Astrocyte of the cerebellum (primary cell): ENCODE measurements around the gene MLXIP.

Experiments used
- DNase-seq: peaks from one replicate; pipeline ENCODE4 v3.0.0-alpha.2; 2011; ENCODE audit warnings: low read depth
- H3K4me3 ChIP-seq: 2 replicates; pipeline ENCODE4 v1.5.1; 2011; ENCODE audit warnings: mild to moderate bottlenecking, low read depth, low read length, moderate library complexity
- in situ Hi-C: cut with HindIII; loops from 2 replicates; pipeline ENCODE4 v1.10.0; 2017; ENCODE audit warnings: low sequenced_read_pairs
- TF ChIP-seq, protein P1 (sequence below): IDR thresholded peaks from 2 replicates; pipeline ENCODE4 v1.5.1; 2012; ENCODE audit warnings: low read length, low read depth, moderate library complexity, mild to moderate bottlenecking; ENCODE audit errors: missing control alignments

MLXIP gene

DNA sequence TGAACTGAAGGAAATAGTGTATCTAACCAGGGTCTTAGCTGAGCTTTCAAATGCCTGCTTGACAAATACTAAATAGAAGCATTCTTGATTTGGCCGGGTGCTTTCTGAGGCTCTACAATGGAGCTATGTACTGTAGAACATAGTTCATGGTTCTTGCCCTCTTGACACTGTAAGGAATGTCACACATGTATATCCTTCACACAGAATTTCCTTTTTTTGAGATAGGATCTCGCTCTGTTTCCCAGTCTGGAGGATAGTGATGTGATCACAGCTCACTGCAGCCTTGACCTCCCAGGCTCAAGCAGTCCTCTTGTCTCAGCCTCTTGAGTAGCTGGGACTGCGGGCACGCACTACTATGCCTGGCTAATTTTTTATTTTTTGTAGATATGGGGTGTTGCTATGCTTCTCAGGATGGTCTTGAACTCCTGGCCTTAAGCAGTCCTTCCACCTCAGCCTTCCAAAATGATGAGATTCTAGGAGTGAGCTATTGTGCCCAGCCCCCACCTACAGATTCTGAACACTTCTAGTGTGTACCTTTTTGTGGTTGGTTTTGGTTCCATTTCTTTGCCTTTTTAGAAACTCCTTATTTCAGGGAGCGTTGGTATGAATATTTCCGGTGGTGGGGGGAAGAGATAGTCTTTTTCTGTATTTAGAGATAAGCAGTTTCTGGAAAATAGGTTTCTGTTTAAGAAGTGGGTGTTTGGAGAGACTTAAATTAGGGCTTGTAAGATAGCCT, 4.2 kb downstream of the MLXIP start:
- DNase-seq = no peak
- in situ Hi-C loops = no loop called here
- TF ChIP-seq, protein P1, sequence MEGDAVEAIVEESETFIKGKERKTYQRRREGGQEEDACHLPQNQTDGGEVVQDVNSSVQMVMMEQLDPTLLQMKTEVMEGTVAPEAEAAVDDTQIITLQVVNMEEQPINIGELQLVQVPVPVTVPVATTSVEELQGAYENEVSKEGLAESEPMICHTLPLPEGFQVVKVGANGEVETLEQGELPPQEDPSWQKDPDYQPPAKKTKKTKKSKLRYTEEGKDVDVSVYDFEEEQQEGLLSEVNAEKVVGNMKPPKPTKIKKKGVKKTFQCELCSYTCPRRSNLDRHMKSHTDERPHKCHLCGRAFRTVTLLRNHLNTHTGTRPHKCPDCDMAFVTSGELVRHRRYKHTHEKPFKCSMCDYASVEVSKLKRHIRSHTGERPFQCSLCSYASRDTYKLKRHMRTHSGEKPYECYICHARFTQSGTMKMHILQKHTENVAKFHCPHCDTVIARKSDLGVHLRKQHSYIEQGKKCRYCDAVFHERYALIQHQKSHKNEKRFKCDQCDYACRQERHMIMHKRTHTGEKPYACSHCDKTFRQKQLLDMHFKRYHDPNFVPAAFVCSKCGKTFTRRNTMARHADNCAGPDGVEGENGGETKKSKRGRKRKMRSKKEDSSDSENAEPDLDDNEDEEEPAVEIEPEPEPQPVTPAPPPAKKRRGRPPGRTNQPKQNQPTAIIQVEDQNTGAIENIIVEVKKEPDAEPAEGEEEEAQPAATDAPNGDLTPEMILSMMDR = no peak
- H3K4me3 ChIP-seq = no peak overlapping the region

DNA sequence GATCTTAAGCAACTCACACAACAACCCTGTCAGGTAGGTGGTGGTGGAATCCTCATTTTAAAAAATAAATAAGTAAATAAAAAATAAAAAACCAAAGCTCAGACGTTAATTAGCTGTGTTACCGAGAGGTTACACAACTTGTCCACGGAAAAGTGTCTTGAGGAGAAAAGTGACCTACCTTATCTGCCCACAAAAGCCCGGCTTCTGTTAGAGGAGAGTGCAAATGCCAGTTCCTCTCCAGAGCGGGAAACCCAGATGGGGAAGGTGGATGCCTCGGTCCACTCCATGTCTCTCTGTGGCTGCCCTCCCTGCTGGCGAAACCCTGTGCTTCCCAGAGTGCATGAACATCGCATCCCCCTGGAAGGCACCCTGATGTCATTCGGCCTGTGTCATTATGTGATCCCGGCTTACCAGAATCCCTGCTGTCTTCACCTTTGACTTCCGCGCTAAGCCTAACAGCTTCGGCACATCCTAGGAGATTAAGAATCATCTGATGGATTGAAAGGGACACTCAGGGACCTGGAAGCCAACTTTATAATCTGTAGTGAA, 6.4 kb downstream of the MLXIP start:
- in situ Hi-C loops = no loop called here
- DNase-seq = no peak
- H3K4me3 ChIP-seq = no peak overlapping the region
- TF ChIP-seq, protein P1 = no peak

DNA sequence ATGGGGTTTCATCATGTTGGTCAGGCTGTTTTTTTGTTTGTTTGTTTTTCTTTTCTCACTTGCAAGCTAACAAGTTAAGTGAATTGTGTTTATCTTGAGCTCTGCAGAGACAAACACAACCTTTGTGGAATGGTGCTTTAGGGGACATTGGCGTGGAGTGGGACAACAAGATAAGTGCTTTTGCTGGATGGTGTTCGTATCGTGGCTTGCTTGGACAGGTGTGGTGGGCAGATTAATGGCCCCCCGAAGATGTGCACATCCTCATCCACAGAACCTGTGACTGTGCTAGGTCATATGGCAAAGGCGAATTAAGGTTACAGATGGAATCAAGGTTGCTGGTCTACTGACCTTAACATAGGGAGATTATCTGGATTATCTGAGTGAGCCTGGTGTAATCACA, 7.0 kb downstream of the MLXIP start:
- TF ChIP-seq, protein P1 = no peak
- in situ Hi-C loops = no loop called here
- H3K4me3 ChIP-seq = no peak overlapping the region
- DNase-seq = no peak

DNA sequence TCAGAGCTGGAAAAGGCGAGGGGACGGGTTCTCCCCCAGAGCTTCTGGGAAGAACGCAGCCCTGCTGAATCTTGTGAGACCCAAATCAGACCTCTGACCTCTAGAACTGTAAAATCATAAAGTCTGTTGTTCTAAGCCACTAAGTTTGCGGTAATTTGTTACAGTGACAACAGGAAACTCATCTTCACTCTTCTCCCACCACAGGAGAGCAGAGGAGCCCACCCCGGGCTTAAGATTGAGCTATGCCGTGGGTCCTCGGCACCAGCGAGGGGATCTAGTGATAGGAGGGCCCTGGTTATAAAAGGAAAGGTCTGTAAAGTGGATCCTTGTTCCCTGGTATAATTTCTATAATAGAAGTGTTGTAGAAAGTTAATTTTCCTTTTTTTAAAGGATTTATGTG, 7.6 kb downstream of the MLXIP start:
- TF ChIP-seq, protein P1 = no peak
- in situ Hi-C loops = no loop called here
- no peak for DNase-seq
- H3K4me3 ChIP-seq = no peak overlapping the region

DNA sequence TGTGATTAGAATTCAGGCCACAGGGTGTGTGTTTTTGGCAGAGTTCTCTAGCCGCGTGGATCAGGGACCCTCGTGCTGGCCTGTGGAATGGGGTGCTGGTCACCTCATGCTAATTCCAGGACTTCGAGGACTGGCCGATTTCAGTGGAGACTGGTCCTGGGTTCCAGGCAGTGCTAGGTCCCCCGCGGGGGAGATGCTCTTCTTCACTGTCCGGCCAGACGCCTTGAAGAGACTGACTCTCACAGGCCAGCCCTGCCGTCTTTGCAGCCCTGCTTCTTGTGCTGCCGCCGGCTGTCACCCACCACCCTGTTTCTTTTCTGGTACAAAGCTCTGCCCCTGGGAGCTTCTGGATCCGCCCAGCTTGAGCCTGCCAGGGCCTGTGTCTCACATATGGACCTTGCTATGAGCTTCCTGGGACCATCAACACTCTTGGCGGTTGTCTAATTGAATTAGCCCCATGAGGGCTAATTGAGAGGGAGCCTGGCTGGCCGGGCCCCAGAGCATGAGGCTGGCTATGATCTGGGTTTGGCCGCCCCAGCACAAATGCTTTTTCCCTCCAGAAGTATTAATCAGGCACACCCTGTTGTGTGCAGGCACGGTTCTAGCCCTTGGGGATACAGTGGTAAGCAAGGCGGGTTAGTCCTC, 8.2 kb downstream of the MLXIP start:
- in situ Hi-C loops = no loop called here
- no peak overlapping the region for H3K4me3 ChIP-seq
- TF ChIP-seq, protein P1 = no peak
- no peak for DNase-seq

DNA sequence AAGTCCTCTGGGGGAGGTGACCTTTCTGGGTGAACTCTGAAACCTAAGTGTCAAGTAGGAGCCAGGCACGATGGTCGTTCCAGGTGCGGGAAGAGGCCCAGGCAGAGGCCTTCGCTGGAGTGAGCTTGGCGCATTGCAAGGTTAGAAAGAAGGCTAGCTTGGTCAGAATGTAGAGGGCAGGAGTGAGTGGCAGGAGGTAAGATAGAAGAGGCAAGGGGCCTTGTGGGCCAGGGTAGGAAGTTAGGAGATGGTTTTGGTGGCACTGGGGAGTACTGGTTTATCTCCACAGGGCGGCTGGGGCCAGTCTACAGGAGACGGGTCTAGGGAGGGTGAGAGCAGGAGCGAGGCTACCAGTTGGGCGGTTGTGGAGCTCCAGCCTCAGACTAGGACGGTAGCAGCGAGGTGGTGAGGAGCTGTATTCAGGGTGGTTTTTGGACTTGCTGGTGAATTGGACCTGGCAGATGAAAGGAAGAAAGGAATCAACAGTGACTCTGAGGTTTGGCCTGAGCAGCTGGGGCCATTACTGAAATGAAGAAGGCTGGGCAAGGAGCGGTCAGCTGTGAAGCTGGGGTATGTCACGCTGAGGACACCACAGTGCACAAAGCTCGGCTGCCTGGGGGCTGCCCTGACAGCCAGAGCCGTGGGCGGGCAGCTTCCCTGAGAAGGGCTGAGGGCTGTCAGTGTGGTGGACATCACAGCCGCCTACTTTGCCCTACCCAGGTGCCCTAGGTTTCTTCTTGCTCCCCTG, 9.0 kb downstream of the MLXIP start:
- TF ChIP-seq, protein P1 = no peak
- no peak overlapping the region for H3K4me3 ChIP-seq
- in situ Hi-C loops = no loop called here
- no peak for DNase-seq
